Keratinocyte (primary cell): Measurements from ENCODE around the gene PSMF1. TPM values are rescaled to one million over a fixed set of nuclear protein-coding genes. Genes with fewer than 3 reads are reported as not detected.

Source experiments
- DNase-seq: peaks from one replicate; pipeline ENCODE4 v3.0.0-alpha.2; 2011; ENCODE audit warnings: low read depth, missing footprints, low spot score
- FAIRE-seq: peaks from 2 replicates; lab custom pipeline; 2011; peaks lifted over from hg19 to GRCh38; lab: Jason Lieb, UNC
- H2AFZ ChIP-seq: 2 replicates; pipeline ENCODE4 v1.6.0; 2012; ENCODE audit warnings: low read length, control low read depth, inconsistent platforms; ENCODE audit not compliant: control insufficient read depth
- H3K27ac ChIP-seq: 2 replicates; pipeline ENCODE4 v1.5.1; 2011; ENCODE audit warnings: low read length; ENCODE audit not compliant: control insufficient read depth, insufficient read depth
- H3K27me3 ChIP-seq: 3 replicates; pipeline ENCODE4 v1.6.0; 2011; ENCODE audit warnings: low read length; ENCODE audit not compliant: control insufficient read depth, insufficient read depth; ENCODE audit errors: extremely low read depth
- H3K36me3 ChIP-seq, 2 experiments: 2 replicates in 1 of 2; 3 replicates in 1 of 2; pipeline ENCODE4 v1.5.1; 2011; ENCODE audit warnings: low read length in 2 of 2, mild to moderate bottlenecking in 1 of 2; ENCODE audit not compliant: control insufficient read depth in 2 of 2, insufficient read depth in 2 of 2; ENCODE audit errors: extremely low read depth in 1 of 2
- H3K4me1 ChIP-seq: 3 replicates; pipeline ENCODE4 v1.5.1; 2011; ENCODE audit warnings: low read length; ENCODE audit not compliant: control insufficient read depth, insufficient read depth; ENCODE audit errors: extremely low read depth
- H3K4me2 ChIP-seq: 3 replicates; pipeline ENCODE4 v1.6.0; 2011; ENCODE audit warnings: low read depth, low read length; ENCODE audit not compliant: control insufficient read depth, insufficient read depth; ENCODE audit errors: extremely low read depth
- H3K4me3 ChIP-seq, 3 experiments: fragments of 200-600 bp in 1 of 3; sonication (generic) in 1 of 3; 2 replicates in 2 of 3; 3 replicates in 1 of 3; pipeline ENCODE4 v1.5.1; 2011 to 2016; ENCODE audit warnings: low read length in 3 of 3, mild to moderate bottlenecking in 3 of 3, control low read depth in 2 of 3, inconsistent platforms in 1 of 3, low read depth in 1 of 3, mixed read lengths in 1 of 3, mixed run types in 1 of 3, moderate library complexity in 1 of 3; ENCODE audit not compliant: control insufficient read depth in 2 of 3, insufficient read depth in 2 of 3; ENCODE audit errors: extremely low read depth in 1 of 3
- H3K79me2 ChIP-seq: 2 replicates; pipeline ENCODE4 v1.6.0; 2012; ENCODE audit warnings: low read length; ENCODE audit not compliant: control insufficient read depth, insufficient read depth
- H3K9ac ChIP-seq: 3 replicates; pipeline ENCODE4 v1.6.0; 2011; ENCODE audit warnings: low read length; ENCODE audit not compliant: control insufficient read depth, insufficient read depth; ENCODE audit errors: extremely low read depth
- H3K9me1 ChIP-seq: 3 replicates; pipeline ENCODE4 v1.6.0; 2011; ENCODE audit warnings: low read length; ENCODE audit not compliant: control insufficient read depth, insufficient read depth; ENCODE audit errors: extremely low read depth
- H3K9me3 ChIP-seq: 2 replicates; pipeline ENCODE4 v1.5.1; 2012; ENCODE audit warnings: low read depth, low read length; ENCODE audit not compliant: control insufficient read depth
- H4K20me1 ChIP-seq: 3 replicates; pipeline ENCODE4 v1.6.0; 2011; ENCODE audit warnings: low read length; ENCODE audit not compliant: control insufficient read depth, insufficient read depth; ENCODE audit errors: extremely low read depth
- EZH2 ChIP-seq: IDR thresholded peaks from one replicate; pipeline ENCODE4 v1.6.1; 2012; ENCODE audit warnings: inconsistent platforms, mild to moderate bottlenecking, low read length, moderate library complexity
- dilution Hi-C: fragments of 300-500 bp; cut with MboI; formaldehyde crosslinking; loops from one replicate; pipeline ENCODE4 v1.7.0; 2020; ENCODE audit warnings: low sequenced_read_pairs; ENCODE audit not compliant: extremely low pct_ligation_motif_present
- polyA plus RNA-seq, 5 experiments: library from polyadenylated mRNA; depleted of rRNA in 3 of 5; stranded (reverse) in 3 of 5; stranded (forward) in 1 of 5; unstranded in 1 of 5; fragments of >200 nt; gene quantifications; 1 replicate in 1 of 5; 2 replicates in 3 of 5; 3 replicates in 1 of 5; pipeline versions ENCODE4 v1.2.1 to v1.2.3, GENCODE V29; 2011 to 2012; ENCODE audit warnings: missing spikeins in 2 of 5, low read depth in 1 of 5, low replicate concordance in 1 of 5
- TF ChIP-seq, protein P1 (sequence below), 3 experiments: IDR thresholded peaks in 1 of 3; conservative IDR thresholded peaks in 1 of 3; optimal IDR thresholded peaks in 1 of 3; 2 replicates in 2 of 3; 3 replicates in 1 of 3; pipeline versions ENCODE3 to v1.5.1; 2011; ENCODE audit warnings: low read length in 3 of 3, mild to moderate bottlenecking in 3 of 3, moderate library complexity in 2 of 3, control low read depth in 1 of 3, inconsistent platforms in 1 of 3; ENCODE audit not compliant: insufficient read depth in 2 of 3; ENCODE audit errors: extremely low read depth in 1 of 3

The PSMF1 gene
- polyA plus RNA-seq, 1 donor (not counting 4 experiments of a cell fraction or from before 2014, with no cell fraction given), result 58.5 TPM

DNA sequence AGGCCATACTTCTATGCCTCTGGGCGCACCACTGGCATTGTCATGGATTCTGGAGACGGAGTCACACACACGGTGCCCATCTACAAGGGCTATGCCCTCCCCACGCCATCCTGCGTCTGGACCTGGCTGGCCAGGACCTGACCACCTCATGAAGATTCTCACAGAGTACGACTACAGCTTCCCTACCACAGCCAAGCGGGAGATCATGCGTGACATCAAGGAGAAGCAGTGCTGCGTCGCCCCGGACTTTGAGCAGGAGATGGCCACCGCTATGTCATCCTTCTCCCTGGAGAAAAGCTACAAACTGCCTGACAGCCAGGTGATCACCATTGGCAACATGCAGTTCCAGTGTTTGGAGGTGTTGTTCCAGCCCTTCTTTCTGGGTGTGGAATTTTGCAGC lies 42.6 kb downstream of the PSMF1 start:
- H3K36me3 ChIP-seq, result peaks cover 34 to 35% of the 10 kb centered on the region in 2 experiments
- H2AFZ ChIP-seq, result no peak overlapping the region
- H3K9me3 ChIP-seq, result no peaks in the 10 kb centered on the region
- dilution Hi-C loops, result no loop called here
- no peak overlapping the region for H3K27ac ChIP-seq
- H3K4me2 ChIP-seq, result no peak overlapping the region
- H3K27me3 ChIP-seq, result no peaks in the 10 kb centered on the region
- no peaks in the 10 kb centered on the region for H3K4me1 ChIP-seq
- TF ChIP-seq, protein P1, sequence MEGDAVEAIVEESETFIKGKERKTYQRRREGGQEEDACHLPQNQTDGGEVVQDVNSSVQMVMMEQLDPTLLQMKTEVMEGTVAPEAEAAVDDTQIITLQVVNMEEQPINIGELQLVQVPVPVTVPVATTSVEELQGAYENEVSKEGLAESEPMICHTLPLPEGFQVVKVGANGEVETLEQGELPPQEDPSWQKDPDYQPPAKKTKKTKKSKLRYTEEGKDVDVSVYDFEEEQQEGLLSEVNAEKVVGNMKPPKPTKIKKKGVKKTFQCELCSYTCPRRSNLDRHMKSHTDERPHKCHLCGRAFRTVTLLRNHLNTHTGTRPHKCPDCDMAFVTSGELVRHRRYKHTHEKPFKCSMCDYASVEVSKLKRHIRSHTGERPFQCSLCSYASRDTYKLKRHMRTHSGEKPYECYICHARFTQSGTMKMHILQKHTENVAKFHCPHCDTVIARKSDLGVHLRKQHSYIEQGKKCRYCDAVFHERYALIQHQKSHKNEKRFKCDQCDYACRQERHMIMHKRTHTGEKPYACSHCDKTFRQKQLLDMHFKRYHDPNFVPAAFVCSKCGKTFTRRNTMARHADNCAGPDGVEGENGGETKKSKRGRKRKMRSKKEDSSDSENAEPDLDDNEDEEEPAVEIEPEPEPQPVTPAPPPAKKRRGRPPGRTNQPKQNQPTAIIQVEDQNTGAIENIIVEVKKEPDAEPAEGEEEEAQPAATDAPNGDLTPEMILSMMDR (optimal IDR thresholded peaks at IDR 0.05 in 1 of 3, IDR thresholded peaks at IDR 0.05 in 1 of 3, conservative IDR thresholded peaks at IDR 0.05 in 1 of 3; ENCODE audit: extremely low read depth in 1 of 3, insufficient read depth in 2 of 3, low read length in 3 of 3), result no peak
- no peak for TF ChIP-seq EZH2
- H3K4me3 ChIP-seq, result no peak overlapping the region
- FAIRE-seq (no peak), DNase-seq (no peak)
- no peaks in the 10 kb centered on the region for H3K79me2 ChIP-seq
- H3K9me1 ChIP-seq, result no peaks in the 10 kb centered on the region
- H4K20me1 ChIP-seq, result peaks cover 2% of the 10 kb centered on the region
- H3K9ac ChIP-seq, result no peak overlapping the region

DNA sequence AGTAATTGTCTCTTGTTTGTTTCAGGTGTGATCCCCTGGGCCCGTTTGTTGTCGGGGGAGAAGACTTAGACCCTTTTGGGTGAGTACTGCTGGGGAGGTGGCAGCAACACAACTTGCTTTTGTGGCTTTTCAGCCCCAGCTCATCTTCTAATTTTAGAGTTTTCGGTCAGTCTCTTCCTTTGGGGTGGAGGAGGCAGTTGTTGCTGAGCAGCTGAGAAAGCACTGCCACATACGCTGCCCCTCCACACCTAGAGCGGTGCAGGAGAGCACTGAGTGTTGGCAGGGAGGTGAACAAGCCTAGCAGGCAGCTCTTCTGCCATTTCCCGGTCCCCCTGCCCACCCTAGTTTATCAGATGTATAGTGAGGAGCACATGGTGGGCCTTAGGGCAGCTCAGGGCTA lies 44.7 kb downstream of the PSMF1 start:
- no peaks in the 10 kb centered on the region for H3K79me2 ChIP-seq
- H3K9ac ChIP-seq, result no peak overlapping the region
- no peak overlapping the region for H3K27ac ChIP-seq
- H3K27me3 ChIP-seq, result no peaks in the 10 kb centered on the region
- peaks cover 2% of the 10 kb centered on the region for H4K20me1 ChIP-seq
- no peak for DNase-seq
- dilution Hi-C loops, result no loop called here
- no peak overlapping the region for H2AFZ ChIP-seq
- no peaks in the 10 kb centered on the region for H3K4me1 ChIP-seq
- TF ChIP-seq, protein P1 (optimal IDR thresholded peaks at IDR 0.05 in 1 of 3, IDR thresholded peaks at IDR 0.05 in 1 of 3, conservative IDR thresholded peaks at IDR 0.05 in 1 of 3; ENCODE audit: extremely low read depth in 1 of 3, insufficient read depth in 2 of 3, low read length in 3 of 3), result no peak
- no peak for TF ChIP-seq EZH2
- H3K9me1 ChIP-seq, result no peaks in the 10 kb centered on the region
- peaks cover 39 to 41% of the 10 kb centered on the region in 2 experiments for H3K36me3 ChIP-seq
- no peaks in the 10 kb centered on the region for H3K9me3 ChIP-seq
- no peak overlapping the region for H3K4me3 ChIP-seq
- no peak overlapping the region for H3K4me2 ChIP-seq
- no peak for FAIRE-seq
